ENCODE results near the gene ENTPD3.
A peak's percentile ranks its signal among the peaks of the same experiment; 100 is the strongest.

ENTPD3 gene

DNA sequence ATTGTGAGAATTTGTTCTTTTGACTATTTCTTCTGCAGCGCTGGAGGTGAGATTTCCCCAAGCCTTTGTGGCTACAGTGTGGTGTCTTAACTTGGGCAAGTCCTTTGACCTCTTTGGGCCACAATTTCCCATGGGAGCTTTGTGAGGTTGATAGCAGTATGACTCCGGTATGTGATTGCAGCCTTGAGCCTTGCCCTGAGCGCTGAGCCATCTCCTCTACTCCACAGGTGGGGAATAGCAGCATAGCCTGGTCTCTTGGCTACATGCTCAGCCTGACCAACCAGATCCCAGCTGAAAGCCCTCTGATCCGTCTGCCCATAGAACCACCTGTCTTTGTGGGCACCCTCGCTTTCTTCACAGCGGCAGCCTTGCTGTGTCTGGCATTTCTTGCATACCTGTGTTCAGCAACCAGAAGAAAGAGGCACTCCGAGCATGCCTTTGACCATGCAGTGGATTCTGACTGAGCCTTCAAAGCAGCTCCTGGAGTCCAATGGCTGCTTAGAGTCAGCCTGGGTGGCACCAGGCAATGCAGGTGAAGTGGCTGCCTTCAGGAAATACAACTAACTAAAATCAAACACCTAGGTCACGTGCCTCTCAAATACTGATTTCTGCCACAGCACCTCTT, 40.2 kb downstream of the ENTPD3 start:
- no peak for TF ChIP-seq POLR2A (IDR thresholded peaks at IDR 0.05; ENCODE audit: low read depth, low read length)
- TF ChIP-seq PAX5 (IDR thresholded peaks at IDR 0.05; ENCODE audit: insufficient read depth, low read length, severe bottlenecking) = no peak
- no peak for TF ChIP-seq SPI1 (IDR thresholded peaks at IDR 0.05; ENCODE audit: low read depth, low read length)
- no peak for TF ChIP-seq TAF1 (IDR thresholded peaks at IDR 0.05; ENCODE audit: low read depth, low read length)
- no peak for TF ChIP-seq POLR2AphosphoS5 (IDR thresholded peaks at IDR 0.05; ENCODE audit: low read depth, low read length)
- no peak for TF ChIP-seq POU2F2 (IDR thresholded peaks at IDR 0.05; ENCODE audit: low read depth, low read length)
- FAIRE-seq (no peak), DNase-seq (ENCODE audit: insufficient read length, low spot score) (no peak)

DNA sequence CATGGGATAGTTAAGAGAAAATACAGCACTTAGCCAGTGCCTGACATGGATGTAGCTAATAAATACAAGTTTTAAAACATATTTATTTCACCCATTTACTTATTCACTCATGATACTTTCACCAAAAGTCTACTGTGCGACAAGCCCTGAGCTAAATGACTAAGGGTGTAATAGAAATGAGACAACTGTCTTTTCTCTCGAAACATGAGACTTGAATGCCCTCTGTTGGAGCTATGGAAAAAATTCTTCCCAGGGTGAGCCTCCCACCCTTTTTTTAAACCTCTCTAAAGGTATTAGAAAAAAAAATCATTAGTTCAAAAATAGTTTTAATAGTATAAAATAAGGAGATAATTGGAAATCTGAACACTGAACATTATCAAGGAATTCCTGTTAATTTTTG, 45.8 kb downstream of the ENTPD3 start:
- no peak for TF ChIP-seq POLR2A (IDR thresholded peaks at IDR 0.05; ENCODE audit: low read depth, low read length)
- TF ChIP-seq SPI1 (IDR thresholded peaks at IDR 0.05; ENCODE audit: low read depth, low read length) = no peak
- no peak for TF ChIP-seq PAX5 (IDR thresholded peaks at IDR 0.05; ENCODE audit: insufficient read depth, low read length, severe bottlenecking)
- TF ChIP-seq POLR2AphosphoS5 (IDR thresholded peaks at IDR 0.05; ENCODE audit: low read depth, low read length) = no peak
- no peak for TF ChIP-seq TAF1 (IDR thresholded peaks at IDR 0.05; ENCODE audit: low read depth, low read length)
- TF ChIP-seq POU2F2 (IDR thresholded peaks at IDR 0.05; ENCODE audit: low read depth, low read length) = no peak
- DNase-seq (ENCODE audit: insufficient read length, low spot score) = no peak
- no peak for FAIRE-seq

- TF ChIP-seq SPI1 (IDR thresholded peaks at IDR 0.05; ENCODE audit: low read depth, low read length) (no peak), POLR2AphosphoS5 (IDR thresholded peaks at IDR 0.05; ENCODE audit: low read depth, low read length) (no peak), TAF1 (IDR thresholded peaks at IDR 0.05; ENCODE audit: low read depth, low read length) (no peak), PAX5 (IDR thresholded peaks at IDR 0.05; ENCODE audit: insufficient read depth, low read length, severe bottlenecking) (no peak), POU2F2 (IDR thresholded peaks at IDR 0.05; ENCODE audit: low read depth, low read length) (no peak)
- DNase-seq (ENCODE audit: insufficient read length, low spot score) = no peak
- FAIRE-seq = no peak
Observed at GRCh38 chr3:40437889-40438288, 50.9 kb downstream of the ENTPD3 start.

DNA sequence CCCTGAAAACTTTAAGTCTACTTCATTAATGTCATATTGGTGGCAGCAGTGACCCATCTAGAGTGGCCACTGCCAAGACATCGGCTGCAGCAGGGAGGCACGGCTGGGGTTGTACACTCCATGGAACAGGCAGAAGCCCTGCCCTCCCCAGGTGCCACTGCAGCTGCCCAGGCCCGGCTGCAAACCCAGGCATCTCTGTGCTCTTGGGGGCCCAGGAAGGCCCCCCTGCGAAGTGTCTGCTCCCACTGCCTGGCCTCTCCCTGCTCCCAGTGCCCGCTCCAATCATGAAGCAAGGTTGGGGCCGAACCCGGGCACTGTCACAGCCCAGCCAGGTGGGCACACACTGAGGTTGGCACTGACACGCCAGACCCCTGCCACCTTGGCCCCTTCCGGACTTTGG, 58.1 kb downstream of the ENTPD3 start:
- TF ChIP-seq SPI1 (IDR thresholded peaks at IDR 0.05; ENCODE audit: low read depth, low read length) = no peak
- no peak for DNase-seq (ENCODE audit: insufficient read length, low spot score)
- no peak for FAIRE-seq

DNA sequence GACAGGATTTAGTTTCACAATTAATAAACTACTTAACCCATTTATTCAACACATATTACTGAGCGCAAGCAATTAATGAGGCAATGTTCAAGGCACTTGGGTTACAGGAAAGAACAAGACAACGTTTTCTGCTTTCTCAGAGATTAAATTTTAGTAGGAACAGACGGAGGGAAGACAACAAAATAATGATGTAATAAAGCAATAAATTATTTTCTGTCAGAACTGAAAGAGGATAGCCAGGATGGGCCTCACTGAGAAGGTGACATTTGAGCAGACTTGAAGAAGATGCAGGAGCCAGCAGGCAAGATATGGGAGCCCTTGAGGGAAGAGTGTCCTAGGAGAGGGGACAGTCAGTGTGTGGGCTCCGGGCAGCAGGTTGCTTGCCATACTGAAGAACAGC, 58.9 kb downstream of the ENTPD3 start:
- FAIRE-seq = no peak
- TF ChIP-seq POLR2A (IDR thresholded peaks at IDR 0.05; ENCODE audit: low read depth, low read length) (no peak), POU2F2 (IDR thresholded peaks at IDR 0.05; ENCODE audit: low read depth, low read length) (no peak), TAF1 (IDR thresholded peaks at IDR 0.05; ENCODE audit: low read depth, low read length) (no peak), POLR2AphosphoS5 (IDR thresholded peaks at IDR 0.05; ENCODE audit: low read depth, low read length) (no peak), PAX5 (IDR thresholded peaks at IDR 0.05; ENCODE audit: insufficient read depth, low read length, severe bottlenecking) (no peak), SPI1 (IDR thresholded peaks at IDR 0.05; ENCODE audit: low read depth, low read length) (no peak)
- DNase-seq (ENCODE audit: insufficient read length, low spot score) = no peak

DNA sequence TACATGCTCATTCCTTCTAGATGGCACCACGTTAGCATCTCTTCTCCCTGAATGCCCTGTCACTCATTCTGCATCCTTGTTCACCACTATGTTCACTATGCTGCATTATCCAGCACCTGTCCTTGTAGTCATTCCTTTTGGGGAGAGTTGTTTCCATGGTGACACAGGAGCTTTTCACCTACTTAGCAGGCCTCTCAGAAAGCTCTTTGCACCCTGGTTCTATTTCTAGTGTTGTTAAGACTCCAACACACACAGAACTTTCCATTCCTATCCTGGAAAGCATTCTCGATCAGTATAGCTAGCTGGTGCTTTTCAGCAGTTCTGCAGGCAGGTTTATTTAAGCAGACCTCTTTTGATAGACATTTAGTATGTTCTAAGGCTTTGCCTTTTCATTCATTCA, 63.5 kb downstream of the ENTPD3 start:
- DNase-seq (ENCODE audit: insufficient read length, low spot score) = no peak
- TF ChIP-seq TAF1 (IDR thresholded peaks at IDR 0.05; ENCODE audit: low read depth, low read length) = no peak
- no peak for TF ChIP-seq POLR2A (IDR thresholded peaks at IDR 0.05; ENCODE audit: low read depth, low read length)
- no peak for TF ChIP-seq POU2F2 (IDR thresholded peaks at IDR 0.05; ENCODE audit: low read depth, low read length)
- TF ChIP-seq SPI1 (IDR thresholded peaks at IDR 0.05; ENCODE audit: low read depth, low read length) = no peak
- no peak for TF ChIP-seq PAX5 (IDR thresholded peaks at IDR 0.05; ENCODE audit: insufficient read depth, low read length, severe bottlenecking)
- TF ChIP-seq POLR2AphosphoS5 (IDR thresholded peaks at IDR 0.05; ENCODE audit: low read depth, low read length) = no peak
- no peak for FAIRE-seq

- no peak for TF ChIP-seq PAX5 (IDR thresholded peaks at IDR 0.05; ENCODE audit: insufficient read depth, low read length, severe bottlenecking)
- TF ChIP-seq POLR2AphosphoS5 (IDR thresholded peaks at IDR 0.05; ENCODE audit: low read depth, low read length) = no peak
- no peak for TF ChIP-seq SPI1 (IDR thresholded peaks at IDR 0.05; ENCODE audit: low read depth, low read length)
- TF ChIP-seq POLR2A (IDR thresholded peaks at IDR 0.05; ENCODE audit: low read depth, low read length) = no peak
- no peak for TF ChIP-seq TAF1 (IDR thresholded peaks at IDR 0.05; ENCODE audit: low read depth, low read length)
- no peak for TF ChIP-seq POU2F2 (IDR thresholded peaks at IDR 0.05; ENCODE audit: low read depth, low read length)
- DNase-seq (ENCODE audit: insufficient read length, low spot score) (no peak), FAIRE-seq (no peak)
Observed at GRCh38 chr3:40451551-40451950, 64.6 kb downstream of the ENTPD3 start.

DNA sequence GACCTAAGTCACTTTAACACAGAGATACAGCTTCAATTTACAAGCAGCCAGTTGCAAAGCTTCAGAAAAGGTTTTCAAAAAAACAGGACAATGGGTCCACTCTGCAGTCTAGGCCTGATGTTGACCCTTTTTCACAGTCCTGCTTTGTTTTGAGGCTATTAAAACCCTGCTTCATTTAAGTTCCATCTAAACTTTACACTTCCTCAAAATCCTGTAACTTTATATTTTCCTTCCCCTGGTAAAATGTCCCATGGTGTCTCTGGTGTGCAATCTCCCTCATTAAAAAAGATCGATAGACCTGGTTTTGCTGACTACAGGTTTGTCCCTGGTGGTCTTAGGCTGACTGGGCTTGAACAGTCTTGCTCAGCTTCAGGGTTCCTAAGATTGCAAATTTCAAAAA, 65.1 kb downstream of the ENTPD3 start:
- FAIRE-seq (no peak), DNase-seq (ENCODE audit: insufficient read length, low spot score) (no peak)
- 0 out of 2 replicates have a peak, but pooled peaks have one; percentile 8 for TF ChIP-seq SPI1 (IDR thresholded peaks at IDR 0.05; ENCODE audit: low read depth, low read length)
- TF ChIP-seq POLR2AphosphoS5 (IDR thresholded peaks at IDR 0.05; ENCODE audit: low read depth, low read length) = no peak
- no peak for TF ChIP-seq POU2F2 (IDR thresholded peaks at IDR 0.05; ENCODE audit: low read depth, low read length)

- TF ChIP-seq POU2F2 (IDR thresholded peaks at IDR 0.05; ENCODE audit: low read depth, low read length) (no peak), TAF1 (IDR thresholded peaks at IDR 0.05; ENCODE audit: low read depth, low read length) (no peak), POLR2AphosphoS5 (IDR thresholded peaks at IDR 0.05; ENCODE audit: low read depth, low read length) (no peak), PAX5 (IDR thresholded peaks at IDR 0.05; ENCODE audit: insufficient read depth, low read length, severe bottlenecking) (no peak), SPI1 (IDR thresholded peaks at IDR 0.05; ENCODE audit: low read depth, low read length) (no peak), POLR2A (IDR thresholded peaks at IDR 0.05; ENCODE audit: low read depth, low read length) (no peak)
- no peak for DNase-seq (ENCODE audit: insufficient read length, low spot score)
- FAIRE-seq = no peak
Observed at GRCh38 chr3:40452562-40452875, 65.5 kb downstream of the ENTPD3 start.

DNA sequence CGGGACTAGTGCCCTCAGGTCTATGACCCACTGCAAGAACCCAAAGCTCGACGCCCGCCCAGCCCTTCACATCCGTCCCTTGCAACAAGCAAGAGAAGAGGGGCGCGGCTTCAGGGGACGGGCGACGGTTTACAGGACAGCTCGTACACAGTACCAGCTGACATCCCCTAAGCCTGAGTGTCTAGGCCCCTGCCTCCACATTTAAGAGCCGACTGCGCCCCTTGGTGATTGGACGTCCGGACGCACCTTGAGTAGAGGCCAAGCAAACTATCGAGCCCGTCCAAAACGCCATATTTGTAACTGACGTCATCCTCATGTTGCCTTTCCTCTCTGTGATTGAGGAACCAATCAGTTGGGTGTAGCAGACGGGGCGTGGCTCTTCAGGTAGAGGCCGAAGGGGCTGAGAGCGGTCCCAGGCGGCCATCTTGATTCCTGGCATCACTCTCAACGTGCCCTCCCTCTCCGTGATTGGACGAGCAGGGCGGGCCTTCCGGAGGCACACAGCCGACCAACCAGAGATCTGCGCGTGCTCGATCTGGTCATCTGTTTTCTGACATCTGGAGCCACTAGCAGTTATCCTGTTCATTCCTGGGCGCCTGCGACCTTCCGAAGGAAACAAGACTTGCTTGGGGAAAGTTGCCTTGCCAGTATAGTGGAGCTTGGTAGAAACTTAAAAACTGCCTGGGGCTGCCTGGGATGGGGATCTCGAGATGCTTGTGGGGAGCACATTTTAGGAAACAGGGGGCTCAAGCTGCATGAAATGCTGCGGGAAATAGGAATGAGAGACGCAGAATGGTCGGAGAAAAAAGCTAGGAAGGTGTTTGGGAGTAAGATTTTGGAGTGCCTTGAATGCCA, 66.1 kb downstream of the ENTPD3 start:
- TF ChIP-seq POLR2AphosphoS5 (IDR thresholded peaks at IDR 0.05; ENCODE audit: low read depth, low read length) (peak; percentile 84), PAX5 (IDR thresholded peaks at IDR 0.05; ENCODE audit: insufficient read depth, low read length, severe bottlenecking) (no peak), SPI1 (IDR thresholded peaks at IDR 0.05; ENCODE audit: low read depth, low read length) (no peak), POU2F2 (IDR thresholded peaks at IDR 0.05; ENCODE audit: low read depth, low read length) (no peak), POLR2A (IDR thresholded peaks at IDR 0.05; ENCODE audit: low read depth, low read length) (peak; percentile 77), TAF1 (IDR thresholded peaks at IDR 0.05; ENCODE audit: low read depth, low read length) (peak; percentile 87)
- DNase-seq (ENCODE audit: insufficient read length, low spot score) (peak; percentile 80), FAIRE-seq (peak; percentile 95)
